ENCODE results near the gene GPR153.
A peak's percentile ranks its signal among the peaks of the same experiment; 100 is the strongest.

The GPR153 gene

DNA sequence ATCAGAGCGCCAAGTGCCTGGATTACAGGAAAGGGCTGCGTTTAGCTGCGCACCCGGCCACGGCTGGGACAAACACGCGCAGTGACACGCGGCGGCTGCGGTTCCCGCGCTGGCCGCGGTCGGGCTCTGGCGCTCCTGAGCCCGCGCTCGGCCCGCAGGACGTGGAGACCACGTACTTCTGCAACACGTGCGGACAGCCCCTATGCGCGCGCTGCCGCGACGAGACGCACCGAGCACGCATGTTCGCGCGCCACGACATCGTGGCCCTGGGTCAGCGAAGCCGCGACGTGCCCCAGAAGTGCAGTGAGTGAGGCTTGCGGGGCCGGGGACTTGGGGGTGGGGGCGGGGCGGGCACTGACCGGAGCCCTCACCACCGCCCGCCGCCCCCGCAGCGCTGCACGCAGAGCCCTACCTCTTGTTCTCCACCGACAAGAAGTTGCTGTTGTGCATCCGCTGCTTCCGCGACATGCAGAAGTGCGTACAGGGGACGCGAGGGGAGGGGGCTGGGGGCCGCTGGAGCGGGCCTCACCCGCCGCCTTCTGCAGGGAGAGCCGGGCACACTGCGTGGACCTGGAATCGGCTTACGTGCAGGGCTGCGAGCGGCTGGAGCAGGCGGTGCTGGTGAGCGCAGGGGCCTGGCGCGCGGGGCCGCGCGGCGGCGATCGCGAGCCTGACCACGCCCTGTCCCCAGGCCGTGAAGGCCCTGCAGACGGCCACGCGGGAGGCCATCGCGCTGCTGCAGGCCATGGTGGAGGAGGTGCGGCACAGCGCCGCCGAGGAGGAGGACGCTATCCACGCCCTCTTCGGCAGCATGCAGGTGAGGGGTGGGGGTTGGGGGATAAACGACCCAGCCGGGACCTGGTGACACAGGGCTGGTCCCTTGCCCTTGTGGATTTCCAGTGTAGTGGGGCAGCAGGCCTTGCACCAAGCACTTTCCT is 51.9 kb downstream of the GPR153 start:
- in situ Hi-C loops (cut with HindIII; ENCODE audit: low sequenced_read_pairs): no loop called here
- TF ChIP-seq, protein P1, sequence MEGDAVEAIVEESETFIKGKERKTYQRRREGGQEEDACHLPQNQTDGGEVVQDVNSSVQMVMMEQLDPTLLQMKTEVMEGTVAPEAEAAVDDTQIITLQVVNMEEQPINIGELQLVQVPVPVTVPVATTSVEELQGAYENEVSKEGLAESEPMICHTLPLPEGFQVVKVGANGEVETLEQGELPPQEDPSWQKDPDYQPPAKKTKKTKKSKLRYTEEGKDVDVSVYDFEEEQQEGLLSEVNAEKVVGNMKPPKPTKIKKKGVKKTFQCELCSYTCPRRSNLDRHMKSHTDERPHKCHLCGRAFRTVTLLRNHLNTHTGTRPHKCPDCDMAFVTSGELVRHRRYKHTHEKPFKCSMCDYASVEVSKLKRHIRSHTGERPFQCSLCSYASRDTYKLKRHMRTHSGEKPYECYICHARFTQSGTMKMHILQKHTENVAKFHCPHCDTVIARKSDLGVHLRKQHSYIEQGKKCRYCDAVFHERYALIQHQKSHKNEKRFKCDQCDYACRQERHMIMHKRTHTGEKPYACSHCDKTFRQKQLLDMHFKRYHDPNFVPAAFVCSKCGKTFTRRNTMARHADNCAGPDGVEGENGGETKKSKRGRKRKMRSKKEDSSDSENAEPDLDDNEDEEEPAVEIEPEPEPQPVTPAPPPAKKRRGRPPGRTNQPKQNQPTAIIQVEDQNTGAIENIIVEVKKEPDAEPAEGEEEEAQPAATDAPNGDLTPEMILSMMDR (IDR thresholded peaks at IDR 0.05; ENCODE audit: low read depth, low read length): peak; percentile 56
- DNase-seq (ENCODE audit: low read depth, low spot score): peak; percentile 26
- H3K4me3 ChIP-seq (ENCODE audit: low read depth, low read length): peak overlapping the region; percentile 35

DNA sequence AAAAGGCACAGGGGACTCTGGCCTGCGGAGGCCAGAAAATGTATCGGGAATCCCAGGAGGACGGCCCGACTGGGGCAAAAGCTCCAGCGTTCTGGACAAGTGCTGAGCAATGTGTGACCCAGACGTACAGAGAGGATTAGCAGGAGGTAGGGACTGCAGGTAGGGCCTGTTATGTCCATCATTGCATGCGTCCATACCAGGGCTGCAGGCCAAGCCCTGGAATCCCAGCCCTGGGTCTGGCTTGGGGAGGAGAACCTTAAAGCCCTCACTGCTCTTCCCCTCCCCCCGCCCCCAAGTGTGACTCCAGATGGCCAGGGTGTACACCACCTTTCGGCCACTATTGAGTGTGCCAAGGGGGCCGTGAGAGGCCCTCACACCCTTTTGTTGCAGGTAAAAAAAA is 53.0 kb downstream of the GPR153 start:
- in situ Hi-C loops (cut with HindIII; ENCODE audit: low sequenced_read_pairs): no loop called here
- H3K4me3 ChIP-seq (ENCODE audit: low read depth, low read length): no peak overlapping the region
- TF ChIP-seq, protein P1 (IDR thresholded peaks at IDR 0.05; ENCODE audit: low read depth, low read length): no peak
- DNase-seq (ENCODE audit: low read depth, low spot score): no peak

DNA sequence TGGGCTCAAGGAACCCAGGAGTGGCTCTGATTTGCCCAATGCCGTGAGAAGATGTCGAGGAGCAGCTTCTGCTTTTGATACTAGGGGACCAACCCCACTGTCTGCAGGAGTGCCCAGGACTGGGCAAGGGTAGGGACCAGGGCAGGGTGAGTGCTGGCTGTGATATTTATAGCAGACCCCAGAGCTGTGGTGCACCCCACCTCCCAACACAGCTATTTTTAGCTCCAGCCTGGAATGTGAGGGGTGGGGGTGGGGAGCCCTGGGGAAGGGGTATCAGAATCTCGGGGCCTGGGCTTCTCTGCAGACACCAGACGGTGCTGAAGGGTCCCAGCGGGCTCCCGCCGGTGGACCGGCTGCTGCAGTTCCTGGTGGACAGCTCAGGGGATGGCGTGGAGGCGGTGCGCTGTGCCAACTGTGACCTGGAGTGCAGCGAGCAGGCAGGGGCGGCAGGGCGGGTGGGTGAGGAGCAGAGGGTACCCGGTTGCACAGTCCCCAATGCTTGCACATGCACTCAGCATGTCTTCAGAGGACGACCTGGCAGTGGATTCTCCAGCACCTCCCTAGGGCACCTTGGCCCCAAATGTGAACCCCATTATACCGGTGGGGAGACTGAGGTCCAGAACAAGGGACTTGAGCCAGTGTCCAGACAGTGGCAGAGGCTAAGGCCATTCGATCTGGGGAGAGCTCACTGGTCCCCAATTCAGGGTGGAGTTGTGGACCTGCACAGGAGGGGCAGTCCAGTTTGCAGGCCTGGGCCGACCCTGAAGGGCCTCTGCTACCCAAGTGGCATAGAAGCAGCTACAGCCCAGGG is 53.6 kb downstream of the GPR153 start:
- in situ Hi-C loops (cut with HindIII; ENCODE audit: low sequenced_read_pairs): no loop called here
- TF ChIP-seq, protein P1 (IDR thresholded peaks at IDR 0.05; ENCODE audit: low read depth, low read length): no peak
- peak overlapping the region; percentile 0 for H3K4me3 ChIP-seq (ENCODE audit: low read depth, low read length)
- no peak for DNase-seq (ENCODE audit: low read depth, low spot score)

DNA sequence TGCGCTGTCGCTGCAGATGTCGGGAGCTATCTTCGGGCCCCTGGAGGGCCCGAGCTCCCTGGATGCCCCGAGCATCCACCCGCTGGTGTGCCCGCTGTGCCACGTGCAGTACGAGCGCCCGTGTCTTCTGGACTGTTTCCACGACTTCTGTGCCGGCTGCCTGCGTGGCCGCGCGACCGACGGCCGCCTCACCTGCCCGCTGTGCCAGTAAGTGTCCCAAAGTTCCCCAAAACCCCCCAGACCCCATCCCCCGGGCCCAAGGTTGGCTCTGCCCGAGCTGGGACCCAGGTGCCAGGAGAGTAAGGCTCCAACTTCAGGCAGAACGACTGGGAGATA is 54.4 kb downstream of the GPR153 start:
- peak overlapping the region; percentile 52 for H3K4me3 ChIP-seq (ENCODE audit: low read depth, low read length)
- TF ChIP-seq, protein P1 (IDR thresholded peaks at IDR 0.05; ENCODE audit: low read depth, low read length): no peak
- no peak for DNase-seq (ENCODE audit: low read depth, low spot score)
- in situ Hi-C loops (cut with HindIII; ENCODE audit: low sequenced_read_pairs): no loop called here

DNA sequence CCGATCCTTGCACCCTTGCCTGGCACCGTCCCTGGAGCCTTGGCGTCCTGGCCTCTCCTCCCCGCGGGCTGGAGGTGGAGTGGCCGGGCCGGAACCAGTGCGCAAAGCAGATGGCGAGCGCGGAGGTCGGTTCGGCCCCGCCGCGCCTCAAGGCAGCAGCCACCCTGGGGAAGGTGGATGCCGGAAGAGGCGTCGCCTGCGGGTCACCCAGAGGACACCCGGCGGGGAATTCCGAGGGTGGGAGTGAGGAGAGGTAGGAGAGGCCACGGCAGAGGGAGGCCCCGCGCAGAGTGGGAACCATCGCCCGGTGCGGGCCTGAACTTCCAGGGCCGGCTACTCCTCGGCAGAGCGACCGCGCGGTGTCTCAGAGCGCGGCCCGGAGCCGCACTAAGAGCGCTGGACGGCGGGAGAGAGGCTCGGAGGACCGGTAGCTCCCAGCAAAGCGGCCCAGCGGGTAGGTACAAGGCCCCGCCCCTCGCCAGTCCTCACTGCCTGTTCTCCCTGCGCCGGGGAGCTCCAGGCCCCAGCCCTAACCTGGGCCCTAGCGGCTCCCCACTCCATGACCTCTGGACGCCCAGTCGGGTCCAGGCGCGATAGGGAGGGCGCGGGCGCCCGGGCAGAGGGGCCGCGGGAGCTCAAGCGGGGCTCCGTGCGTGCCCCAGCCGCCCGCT is 54.9 kb downstream of the GPR153 start, which contains the start of gene RNF207:
RNF207 (plus strand) TSS at position 271 of the 671 bp plus-strand sequence. CDS start 417 bp downstream, outside the sequence.
- in situ Hi-C loops (cut with HindIII; ENCODE audit: low sequenced_read_pairs): no loop called here
- peak; percentile 54 for DNase-seq (ENCODE audit: low read depth, low spot score)
- peak within 1 kb of the TSS; percentile 52 for H3K4me3 ChIP-seq (ENCODE audit: low read depth, low read length)
- TF ChIP-seq, protein P1 (IDR thresholded peaks at IDR 0.05; ENCODE audit: low read depth, low read length): no peak

DNA sequence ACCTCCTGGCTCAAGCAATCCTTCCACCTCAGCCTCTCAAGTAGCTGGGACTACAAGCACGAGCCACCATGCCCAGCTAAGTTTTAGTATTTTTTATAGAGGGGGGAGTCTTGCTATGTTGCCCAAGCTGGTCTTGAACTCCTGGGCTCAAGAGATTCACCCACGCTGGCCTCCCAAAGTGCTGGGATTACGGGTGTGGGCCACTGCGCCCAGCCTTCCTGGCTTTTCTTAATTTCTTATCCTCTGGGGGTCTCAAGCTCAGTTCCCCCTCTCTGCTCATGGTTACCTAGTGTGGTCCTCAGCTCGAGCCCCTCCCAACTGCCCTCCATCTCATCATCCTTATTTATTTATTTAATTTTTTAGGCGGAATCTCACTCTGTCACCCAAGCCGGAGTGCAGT is 58.6 kb downstream of the GPR153 start:
- TF ChIP-seq, protein P1 (IDR thresholded peaks at IDR 0.05; ENCODE audit: low read depth, low read length): no peak
- no peak for DNase-seq (ENCODE audit: low read depth, low spot score)
- in situ Hi-C loops (cut with HindIII; ENCODE audit: low sequenced_read_pairs): no loop called here
- no peak overlapping the region for H3K4me3 ChIP-seq (ENCODE audit: low read depth, low read length)

Measured in astrocyte of the spinal cord (primary cell).